ENCODE measurements around the gene ATP5F1E. TPM values are rescaled to one million over a fixed set of nuclear protein-coding genes. Genes with fewer than 3 reads are reported as not detected.

ATP5F1E gene
- total and polyA plus RNA-seq, 9 of the 15 experiments (the other 6 are each of a cell fraction or from before 2014, with no cell fraction given), result 60.3 to 162 (median 113) TPM

- intact Hi-C loops (cut with micrococcal nuclease) (no loop called here), in situ Hi-C loops (cut with MboI) (no loop called here)
- no peaks in the 10 kb centered on the region for H3K9me3 ChIP-seq (replicated peaks; ENCODE audit: control insufficient read depth, insufficient read depth, low read depth, low read length)
- H2AFZ ChIP-seq (ENCODE audit: low read depth, low read length), result no peak overlapping the region
- 80% methylated on average over 8 of the region's 8 CpGs for WGBS (ENCODE audit: insufficient coverage, low coverage, missing lambda C conversion rate)
- CTCF ChIA-PET (ENCODE audit: low intra/inter-chr PET ratio), result no interaction called here
- DNase-seq (ENCODE audit: extremely low read depth in 1 of 4, low spot score in 3 of 4) (no peak), FAIRE-seq (no peak), ATAC-seq (no peak)
- POLR2A ChIA-PET, result interaction anchor here (0.6 to 4.4 kb wide), 8 partner anchors 10 to 141 kb away, joined by 3 to 25 read pairs (median 6); partner anchors contain the start of genes ATP5F1E and TUBB1
- BruUV-seq (replicated peaks), result no TSS peak
- peak overlapping the region in 1 of 2 experiments; percentile 82; a peak in 2 of 4 replicates for H3K9ac ChIP-seq (ENCODE audit: insufficient read depth in 1 of 2, low read depth in 2 of 2, low read length in 2 of 2)
- peaks cover 6% of the 10 kb centered on the region for H3K9me1 ChIP-seq (ENCODE audit: control insufficient read depth, insufficient read depth, low read length)
- H3K4me3 ChIP-seq, result no peak overlapping the region
- H4K20me1 ChIP-seq (replicated peaks; ENCODE audit: control insufficient read depth, insufficient read depth, low read length), result no peaks in the 10 kb centered on the region; the same call in 1 of the 2 replicates
- H3K36me3 ChIP-seq (ENCODE audit: control insufficient read depth, insufficient read depth, low read length), result peaks cover 19% of the 10 kb centered on the region; the same call in 2 of the 3 replicates
- peaks cover 68 to 91% of the 10 kb centered on the region in 2 experiments for H3K4me1 ChIP-seq (replicated peaks in 1 of 2; ENCODE audit: control insufficient read depth in 2 of 2, insufficient read depth in 2 of 2, low read length in 2 of 2)
- H3K27me3 ChIP-seq (ENCODE audit: control insufficient read depth in 2 of 2, insufficient read depth in 2 of 2, low read length in 2 of 2), result no peaks in the 10 kb centered on the region
- H3K27ac ChIP-seq (ENCODE audit: extremely low read depth, low read depth, low read length), result no peak overlapping the region
- H3K4me2 ChIP-seq (ENCODE audit: insufficient read depth, low read length), result no peak overlapping the region
- peaks cover 35% of the 10 kb centered on the region for H3K79me2 ChIP-seq (ENCODE audit: control insufficient read depth, insufficient read depth, low read length)
- TF ChIP-seq ZNF57 (CRISPR knock-in tag; IDR thresholded peaks at IDR 0.05), result no peak
- TF ChIP-seq NFRKB (IDR thresholded peaks at IDR 0.05; ENCODE audit: low read depth), result no peak
- no peak for TF ChIP-seq MBD1 (CRISPR knock-in tag; IDR thresholded peaks at IDR 0.05)
- TF ChIP-seq TCF7L2 (IDR thresholded peaks at IDR 0.05; ENCODE audit: low read depth, low read length), result no peak
- no peak for TF ChIP-seq ZNF316 (IDR thresholded peaks at IDR 0.05)
- no peak for TF ChIP-seq DACH1 (IDR thresholded peaks at IDR 0.05; ENCODE audit: partially characterized antibody)
- TF ChIP-seq PHF20 (IDR thresholded peaks at IDR 0.05; ENCODE audit: partially characterized antibody), result no peak
- no peak for TF ChIP-seq STAT5B (CRISPR knock-in tag; IDR thresholded peaks at IDR 0.05)
- TF ChIP-seq ZNF668 (CRISPR knock-in tag; IDR thresholded peaks at IDR 0.05), result no peak
- TF ChIP-seq ATF7 (IDR thresholded peaks at IDR 0.05), result no peak
Observed at GRCh38 chr20:59008715-59009336, 23.3 kb downstream of the ATP5F1E start.
